GM12878 (cell line): ENCODE data around the gene TARBP2. TPM values are rescaled to one million over a fixed set of nuclear protein-coding genes. Genes with fewer than 3 reads are reported as not detected.
A peak's percentile ranks its signal among the peaks of the same experiment; 100 is the strongest.

Experiments
- CHD1 ChIP-seq: IDR thresholded peaks from 2 replicates; pipeline ENCODE4 v1.6.1; 2012; ENCODE audit warnings: low read depth, low read length, improper control_type of control experiment
- EZH2 ChIP-seq: IDR thresholded peaks from 2 replicates; pipeline ENCODE4 v1.6.1; 2012; ENCODE audit warnings: low read depth, mild to moderate bottlenecking, control low read depth, inconsistent platforms, low read length, borderline replicate concordance; ENCODE audit not compliant: control insufficient read depth
- GABPA ChIP-seq: IDR thresholded peaks from 2 replicates; pipeline ENCODE4 v1.6.1; 2014; ENCODE audit warnings: antibody characterized with exemption, low read depth, mild to moderate bottlenecking, inconsistent platforms
- MTA2 ChIP-seq: fragments of 450-650 bp; IDR thresholded peaks from 2 replicates; pipeline ENCODE4 v1.6.1; 2016; ENCODE audit warnings: low read depth, mild to moderate bottlenecking, moderate library complexity
- NFXL1 ChIP-seq: fragments of 450-650 bp; IDR thresholded peaks from 2 replicates; pipeline ENCODE4 v1.6.1; 2017; ENCODE audit warnings: antibody characterized with exemption, mild to moderate bottlenecking, borderline replicate concordance
- SPI1 ChIP-seq: IDR thresholded peaks from 2 replicates; pipeline ENCODE4 v1.6.1; 2011; ENCODE audit warnings: low read depth, mild to moderate bottlenecking, low read length, moderate library complexity, borderline replicate concordance; ENCODE audit not compliant: insufficient read depth
- TBL1XR1 ChIP-seq: IDR thresholded peaks from 2 replicates; pipeline ENCODE4 v1.6.1; 2012; ENCODE audit warnings: low read depth, low read length, improper control_type of control experiment
- TCF3 ChIP-seq: IDR thresholded peaks from 2 replicates; pipeline ENCODE4 v1.6.1; 2012; ENCODE audit warnings: low read depth, mild to moderate bottlenecking, low read length, borderline replicate concordance; ENCODE audit not compliant: insufficient read depth
- TCF7 ChIP-seq: IDR thresholded peaks from 2 replicates; pipeline ENCODE4 v1.6.1; 2014; ENCODE audit warnings: antibody characterized with exemption, borderline replicate concordance
- YY1 ChIP-seq: IDR thresholded peaks from 2 replicates; pipeline ENCODE4 v1.6.1; 2011; ENCODE audit warnings: low read depth, mild to moderate bottlenecking, low read length
- ZNF384 ChIP-seq: IDR thresholded peaks from 2 replicates; pipeline ENCODE4 v1.6.1; 2012; ENCODE audit warnings: low read depth, mild to moderate bottlenecking, low read length, improper control_type of control experiment, borderline replicate concordance
- ZSCAN29 ChIP-seq: fragments of 450-650 bp; IDR thresholded peaks from 2 replicates; pipeline ENCODE4 v1.6.1; 2017; ENCODE audit warnings: mild to moderate bottlenecking, moderate library complexity
- ZZZ3 ChIP-seq: IDR thresholded peaks from 2 replicates; pipeline ENCODE4 v1.6.1; 2011; ENCODE audit warnings: low read depth; ENCODE audit not compliant: control insufficient read depth, insufficient read length
- polyA plus RNA-seq, 11 experiments: library from polyadenylated mRNA; depleted of rRNA in 4 of 11; unstranded in 6 of 11; stranded (reverse) in 5 of 11; fragments of >200 nt; fragmentation: Nextera tagmentation in 4 of 11; fragmentation: Illumina TruSeq in 1 of 11; extraction: Ambion mirVana in 4 of 11; extraction: Trizol in 1 of 11; gene quantifications; 1 replicate in 1 of 11; 2 replicates in 10 of 11; pipeline versions ENCODE4 v1.2.1 to v1.2.3, GENCODE V29; 2011 to 2016; ENCODE audit warnings: inconsistent platforms in 2 of 11, missing spikeins in 2 of 11, low read depth in 1 of 11
- total RNA-seq, 4 experiments: library from RNA; depleted of rRNA in 3 of 4; stranded (reverse); fragments of >200 nt in 3 of 4; fragmentation: Illumina TruSeq in 1 of 4; extraction: Trizol in 1 of 4; gene quantifications; 2 replicates each; pipeline versions ENCODE4 v1.2.1 to v1.2.3, GENCODE V29; 2013 to 2021
- TF ChIP-seq, protein P1 (sequence below): IDR thresholded peaks from 2 replicates; pipeline ENCODE4 v1.6.1; 2012; ENCODE audit warnings: improper control_type of control experiment, low read depth, low read length; ENCODE audit not compliant: insufficient replicate concordance
- TF ChIP-seq, protein P2 (sequence below): IDR thresholded peaks from 2 replicates; pipeline ENCODE4 v1.6.1; 2012; ENCODE audit warnings: mild to moderate bottlenecking, low read depth, low read length
- TF ChIP-seq, protein P3 (sequence below): IDR thresholded peaks from 2 replicates; pipeline ENCODE4 v1.6.1; 2011; ENCODE audit warnings: low read depth, low read length, improper control_type of control experiment, borderline replicate concordance

TARBP2 gene
- total and polyA plus RNA-seq, 10 of the 15 experiments (the other 5 are each of a cell fraction or from before 2014, with no cell fraction given) = 5.5 to 60.1 (median 36.8) TPM

DNA sequence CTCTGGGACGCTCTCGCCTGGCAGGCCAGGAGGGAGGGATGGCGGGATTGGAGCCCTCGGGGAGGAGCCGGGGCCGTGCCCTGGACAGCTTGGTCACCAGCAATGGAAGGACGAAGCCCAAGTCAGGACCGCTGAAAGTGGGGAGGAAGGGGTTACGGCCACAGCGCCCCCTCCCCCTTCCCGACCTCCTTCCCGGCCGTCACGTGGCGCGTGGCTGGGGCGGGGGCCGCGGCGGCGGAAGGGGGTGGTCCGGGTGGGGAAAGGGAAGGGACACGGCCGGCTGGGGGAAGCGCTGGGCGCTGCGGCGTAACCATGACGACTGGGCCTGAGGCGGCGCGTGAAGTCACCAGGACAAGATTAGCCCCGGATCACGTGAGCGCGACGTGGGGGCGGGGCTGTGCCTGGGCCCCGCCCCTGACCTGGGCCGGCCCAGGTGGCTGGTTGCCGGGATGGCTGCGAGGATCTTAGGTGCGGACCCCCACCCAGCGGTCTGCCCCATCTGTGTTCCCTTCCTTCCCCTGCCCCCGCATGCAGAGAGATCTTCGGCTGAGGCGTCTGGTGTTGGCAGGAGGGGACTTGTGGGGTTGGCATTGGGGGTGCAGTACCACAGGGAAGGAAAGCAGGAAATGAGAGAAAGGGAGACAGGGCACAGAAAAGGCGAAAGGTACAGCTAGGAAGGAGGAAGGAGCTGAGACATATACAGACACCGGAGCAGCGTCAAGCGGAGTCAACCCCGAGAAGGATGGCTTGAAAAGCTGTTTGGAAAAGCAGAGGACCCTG, 8.1 kb upstream of the TARBP2 start (continued):
- no peak for TF ChIP-seq CHD1
- no peak for TF ChIP-seq SPI1
- no peak for TF ChIP-seq ZNF384
- 0 out of 2 replicates have a peak, but pooled peaks have one; percentile 56 for TF ChIP-seq TCF3
- TF ChIP-seq, protein P1, sequence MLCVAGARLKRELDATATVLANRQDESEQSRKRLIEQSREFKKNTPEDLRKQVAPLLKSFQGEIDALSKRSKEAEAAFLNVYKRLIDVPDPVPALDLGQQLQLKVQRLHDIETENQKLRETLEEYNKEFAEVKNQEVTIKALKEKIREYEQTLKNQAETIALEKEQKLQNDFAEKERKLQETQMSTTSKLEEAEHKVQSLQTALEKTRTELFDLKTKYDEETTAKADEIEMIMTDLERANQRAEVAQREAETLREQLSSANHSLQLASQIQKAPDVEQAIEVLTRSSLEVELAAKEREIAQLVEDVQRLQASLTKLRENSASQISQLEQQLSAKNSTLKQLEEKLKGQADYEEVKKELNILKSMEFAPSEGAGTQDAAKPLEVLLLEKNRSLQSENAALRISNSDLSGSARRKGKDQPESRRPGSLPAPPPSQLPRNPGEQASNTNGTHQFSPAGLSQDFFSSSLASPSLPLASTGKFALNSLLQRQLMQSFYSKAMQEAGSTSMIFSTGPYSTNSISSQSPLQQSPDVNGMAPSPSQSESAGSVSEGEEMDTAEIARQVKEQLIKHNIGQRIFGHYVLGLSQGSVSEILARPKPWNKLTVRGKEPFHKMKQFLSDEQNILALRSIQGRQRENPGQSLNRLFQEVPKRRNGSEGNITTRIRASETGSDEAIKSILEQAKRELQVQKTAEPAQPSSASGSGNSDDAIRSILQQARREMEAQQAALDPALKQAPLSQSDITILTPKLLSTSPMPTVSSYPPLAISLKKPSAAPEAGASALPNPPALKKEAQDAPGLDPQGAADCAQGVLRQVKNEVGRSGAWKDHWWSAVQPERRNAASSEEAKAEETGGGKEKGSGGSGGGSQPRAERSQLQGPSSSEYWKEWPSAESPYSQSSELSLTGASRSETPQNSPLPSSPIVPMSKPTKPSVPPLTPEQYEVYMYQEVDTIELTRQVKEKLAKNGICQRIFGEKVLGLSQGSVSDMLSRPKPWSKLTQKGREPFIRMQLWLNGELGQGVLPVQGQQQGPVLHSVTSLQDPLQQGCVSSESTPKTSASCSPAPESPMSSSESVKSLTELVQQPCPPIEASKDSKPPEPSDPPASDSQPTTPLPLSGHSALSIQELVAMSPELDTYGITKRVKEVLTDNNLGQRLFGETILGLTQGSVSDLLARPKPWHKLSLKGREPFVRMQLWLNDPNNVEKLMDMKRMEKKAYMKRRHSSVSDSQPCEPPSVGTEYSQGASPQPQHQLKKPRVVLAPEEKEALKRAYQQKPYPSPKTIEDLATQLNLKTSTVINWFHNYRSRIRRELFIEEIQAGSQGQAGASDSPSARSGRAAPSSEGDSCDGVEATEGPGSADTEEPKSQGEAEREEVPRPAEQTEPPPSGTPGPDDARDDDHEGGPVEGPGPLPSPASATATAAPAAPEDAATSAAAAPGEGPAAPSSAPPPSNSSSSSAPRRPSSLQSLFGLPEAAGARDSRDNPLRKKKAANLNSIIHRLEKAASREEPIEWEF = no peak
- no peak for TF ChIP-seq GABPA
- TF ChIP-seq, protein P2, sequence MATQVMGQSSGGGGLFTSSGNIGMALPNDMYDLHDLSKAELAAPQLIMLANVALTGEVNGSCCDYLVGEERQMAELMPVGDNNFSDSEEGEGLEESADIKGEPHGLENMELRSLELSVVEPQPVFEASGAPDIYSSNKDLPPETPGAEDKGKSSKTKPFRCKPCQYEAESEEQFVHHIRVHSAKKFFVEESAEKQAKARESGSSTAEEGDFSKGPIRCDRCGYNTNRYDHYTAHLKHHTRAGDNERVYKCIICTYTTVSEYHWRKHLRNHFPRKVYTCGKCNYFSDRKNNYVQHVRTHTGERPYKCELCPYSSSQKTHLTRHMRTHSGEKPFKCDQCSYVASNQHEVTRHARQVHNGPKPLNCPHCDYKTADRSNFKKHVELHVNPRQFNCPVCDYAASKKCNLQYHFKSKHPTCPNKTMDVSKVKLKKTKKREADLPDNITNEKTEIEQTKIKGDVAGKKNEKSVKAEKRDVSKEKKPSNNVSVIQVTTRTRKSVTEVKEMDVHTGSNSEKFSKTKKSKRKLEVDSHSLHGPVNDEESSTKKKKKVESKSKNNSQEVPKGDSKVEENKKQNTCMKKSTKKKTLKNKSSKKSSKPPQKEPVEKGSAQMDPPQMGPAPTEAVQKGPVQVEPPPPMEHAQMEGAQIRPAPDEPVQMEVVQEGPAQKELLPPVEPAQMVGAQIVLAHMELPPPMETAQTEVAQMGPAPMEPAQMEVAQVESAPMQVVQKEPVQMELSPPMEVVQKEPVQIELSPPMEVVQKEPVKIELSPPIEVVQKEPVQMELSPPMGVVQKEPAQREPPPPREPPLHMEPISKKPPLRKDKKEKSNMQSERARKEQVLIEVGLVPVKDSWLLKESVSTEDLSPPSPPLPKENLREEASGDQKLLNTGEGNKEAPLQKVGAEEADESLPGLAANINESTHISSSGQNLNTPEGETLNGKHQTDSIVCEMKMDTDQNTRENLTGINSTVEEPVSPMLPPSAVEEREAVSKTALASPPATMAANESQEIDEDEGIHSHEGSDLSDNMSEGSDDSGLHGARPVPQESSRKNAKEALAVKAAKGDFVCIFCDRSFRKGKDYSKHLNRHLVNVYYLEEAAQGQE = no peak
- TF ChIP-seq ZZZ3 = no peak
- no peak for TF ChIP-seq ZSCAN29
- TF ChIP-seq TCF7 = no peak
- no peak for TF ChIP-seq YY1
- TF ChIP-seq, protein P3, sequence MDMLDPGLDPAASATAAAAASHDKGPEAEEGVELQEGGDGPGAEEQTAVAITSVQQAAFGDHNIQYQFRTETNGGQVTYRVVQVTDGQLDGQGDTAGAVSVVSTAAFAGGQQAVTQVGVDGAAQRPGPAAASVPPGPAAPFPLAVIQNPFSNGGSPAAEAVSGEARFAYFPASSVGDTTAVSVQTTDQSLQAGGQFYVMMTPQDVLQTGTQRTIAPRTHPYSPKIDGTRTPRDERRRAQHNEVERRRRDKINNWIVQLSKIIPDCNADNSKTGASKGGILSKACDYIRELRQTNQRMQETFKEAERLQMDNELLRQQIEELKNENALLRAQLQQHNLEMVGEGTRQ = peak; percentile 87
- no peak for TF ChIP-seq EZH2
- no peak for TF ChIP-seq NFXL1
- TF ChIP-seq MTA2 = peak; percentile 31; the same call in 1 of the 2 replicates
- TF ChIP-seq TBL1XR1 = no peak
